DMS79 (cell line): ENCODE measurements around the gene HES7.

Experiments used
- DNase-seq: peaks from one replicate; lab custom pipeline; 2025; lab: John Stamatoyannopoulos, UW

Gene HES7

DNA sequence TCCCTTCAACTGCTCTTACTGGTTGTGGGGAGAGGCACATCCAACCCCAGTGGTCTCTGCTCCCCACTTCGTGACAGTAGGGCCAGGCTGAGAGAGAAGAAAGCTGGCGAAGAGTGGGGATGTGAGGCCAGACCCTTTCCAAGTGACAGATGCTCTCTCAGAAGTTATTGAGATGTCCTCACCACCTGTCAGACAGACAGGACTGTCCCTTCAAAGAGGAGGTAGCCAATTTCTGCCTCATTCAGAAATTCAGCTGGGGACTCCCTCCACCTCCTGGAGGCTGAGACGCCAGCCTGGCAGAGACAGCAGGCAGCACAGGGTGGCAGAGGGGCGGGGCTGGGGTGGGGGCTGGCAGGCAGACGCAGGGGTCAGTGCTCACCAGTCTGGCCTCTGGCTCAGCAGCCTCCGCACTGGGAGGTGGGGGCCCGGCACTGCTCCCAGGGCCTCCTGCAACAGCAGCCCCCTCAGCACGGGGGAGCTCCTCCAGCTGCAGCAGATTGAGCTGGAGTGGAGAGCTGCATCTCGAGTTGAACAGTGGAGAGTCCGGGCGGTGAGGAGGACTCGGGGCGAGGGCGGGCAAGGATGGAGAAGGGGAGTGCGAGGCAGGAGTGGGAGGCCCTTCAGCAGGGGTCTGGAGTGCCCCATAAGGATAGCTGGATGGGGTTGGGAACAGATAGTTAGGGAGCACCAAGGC, 19.1 kb upstream of the HES7 start:
- no peak for DNase-seq

DNA sequence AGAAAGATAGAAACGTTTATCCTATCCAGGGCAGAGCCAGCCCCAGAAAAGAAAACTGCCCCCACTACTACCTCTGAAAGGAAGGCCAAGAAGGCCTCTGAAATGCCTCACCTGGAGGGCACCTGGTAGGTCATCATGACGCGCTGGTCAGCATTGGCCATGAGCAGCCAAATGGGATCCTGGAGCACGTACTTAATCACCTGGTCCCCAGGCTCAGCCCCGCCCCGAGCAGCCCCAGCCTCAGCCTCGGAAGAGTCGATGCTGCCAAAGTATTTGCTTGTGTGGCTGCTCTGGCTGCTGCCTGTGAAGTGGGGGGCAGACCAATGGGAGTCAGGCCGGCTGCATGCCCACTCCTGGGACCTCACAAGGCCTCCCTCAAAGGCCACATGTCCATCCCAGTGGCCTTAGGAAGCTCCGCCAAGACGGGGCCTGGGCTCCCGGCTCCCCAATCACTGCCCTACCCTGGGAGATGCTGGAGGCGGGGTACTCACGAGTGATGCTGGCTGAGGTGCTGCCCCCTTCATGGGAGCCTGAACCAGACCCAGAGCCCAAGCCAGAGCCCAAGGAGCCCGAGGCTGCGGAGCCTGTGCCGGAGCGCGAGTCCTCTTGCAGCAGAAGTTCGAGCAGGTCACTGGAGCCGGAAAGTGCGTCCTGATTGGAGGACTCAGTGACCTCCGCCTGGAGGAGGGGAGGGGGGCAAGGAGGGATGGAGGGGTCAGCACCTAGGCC, 18.4 kb upstream of the HES7 start:
- no peak for DNase-seq

DNA sequence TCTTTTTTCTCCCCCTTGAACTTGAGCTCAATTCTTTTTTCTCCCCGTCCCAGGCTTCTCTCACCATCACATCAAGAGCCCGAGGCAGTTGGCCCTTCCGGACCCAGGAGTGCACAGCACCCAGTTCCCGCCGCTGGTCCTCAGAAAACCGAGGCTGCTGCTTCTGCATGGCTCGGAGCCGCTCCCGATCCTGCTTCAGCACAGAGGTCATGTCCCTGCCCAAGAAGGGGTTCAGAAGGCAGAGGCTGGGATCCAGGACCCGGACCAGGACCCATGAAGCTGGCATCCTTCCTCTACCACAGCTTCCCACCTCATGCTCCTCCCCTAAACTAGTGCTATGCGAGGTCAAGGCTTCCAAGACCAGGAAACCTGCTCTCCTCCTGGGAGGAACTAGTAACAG, 17.8 kb upstream of the HES7 start:
- no peak for DNase-seq

DNA sequence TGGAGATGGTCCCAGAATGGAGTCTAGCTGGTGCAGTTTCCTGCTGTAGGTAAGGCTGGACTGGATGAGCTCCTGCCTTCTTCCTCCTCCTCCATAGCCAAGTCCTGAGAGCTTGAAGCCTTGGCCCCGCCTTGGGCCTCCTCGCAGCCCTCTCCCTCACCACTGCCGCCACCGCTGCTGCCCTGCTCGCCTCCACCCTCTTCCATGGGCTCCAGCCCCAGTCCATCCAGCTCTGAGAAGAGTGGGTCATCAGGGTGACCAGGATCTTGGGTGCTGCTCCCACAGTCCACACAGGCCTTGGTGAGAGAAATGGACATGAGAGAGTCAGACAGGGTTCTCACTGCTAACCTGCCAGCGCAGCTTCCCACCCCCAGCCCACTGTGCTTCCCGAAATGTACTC, 17.1 kb upstream of the HES7 start:
- no peak for DNase-seq

DNA sequence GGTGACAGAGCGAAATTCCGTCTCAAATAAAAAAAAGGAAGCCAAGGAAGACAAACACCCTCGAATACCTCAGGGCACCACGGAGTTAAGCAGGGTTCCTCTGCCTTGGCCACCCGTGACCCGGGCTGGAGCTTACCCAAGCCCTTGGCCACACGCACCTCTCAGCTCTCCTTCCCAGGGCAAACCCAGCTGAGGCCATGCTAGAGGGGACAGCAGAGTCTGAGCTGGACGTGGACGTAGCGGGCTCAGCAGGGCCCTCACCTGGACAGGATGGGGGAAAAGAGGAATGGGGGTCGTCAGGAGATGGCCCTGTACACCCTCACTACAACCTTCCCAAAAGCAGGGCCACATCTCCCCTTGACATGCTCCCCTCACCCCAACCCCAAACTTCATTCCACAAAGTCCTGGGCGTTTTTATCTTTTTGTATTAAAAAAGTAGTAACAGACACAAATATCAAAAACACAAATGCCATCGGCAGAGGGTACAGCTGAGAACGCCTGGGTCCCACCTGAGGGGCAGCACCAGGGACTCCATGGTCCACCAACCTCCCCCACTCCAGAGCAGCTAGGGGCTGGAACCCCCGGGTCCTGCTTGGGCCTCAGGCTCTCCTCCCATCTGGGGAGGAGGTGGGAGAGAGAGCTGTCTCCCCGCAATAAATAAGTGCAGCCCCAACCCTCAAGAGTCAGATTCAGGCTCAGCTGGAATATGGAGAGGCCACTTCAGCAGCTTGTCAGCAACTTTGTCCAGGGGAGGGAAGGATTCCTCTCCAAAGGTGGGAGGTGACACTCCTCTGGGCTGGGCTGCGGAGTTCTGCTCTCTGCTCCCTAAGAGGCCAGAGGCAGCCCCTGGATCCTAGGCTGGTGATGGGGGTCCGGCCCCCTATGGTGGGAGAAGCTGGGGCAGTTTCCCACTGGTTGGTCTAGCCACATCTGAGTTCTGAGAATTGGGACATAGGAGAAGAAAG, 16.4 kb upstream of the HES7 start:
- DNase-seq: no peak

DNA sequence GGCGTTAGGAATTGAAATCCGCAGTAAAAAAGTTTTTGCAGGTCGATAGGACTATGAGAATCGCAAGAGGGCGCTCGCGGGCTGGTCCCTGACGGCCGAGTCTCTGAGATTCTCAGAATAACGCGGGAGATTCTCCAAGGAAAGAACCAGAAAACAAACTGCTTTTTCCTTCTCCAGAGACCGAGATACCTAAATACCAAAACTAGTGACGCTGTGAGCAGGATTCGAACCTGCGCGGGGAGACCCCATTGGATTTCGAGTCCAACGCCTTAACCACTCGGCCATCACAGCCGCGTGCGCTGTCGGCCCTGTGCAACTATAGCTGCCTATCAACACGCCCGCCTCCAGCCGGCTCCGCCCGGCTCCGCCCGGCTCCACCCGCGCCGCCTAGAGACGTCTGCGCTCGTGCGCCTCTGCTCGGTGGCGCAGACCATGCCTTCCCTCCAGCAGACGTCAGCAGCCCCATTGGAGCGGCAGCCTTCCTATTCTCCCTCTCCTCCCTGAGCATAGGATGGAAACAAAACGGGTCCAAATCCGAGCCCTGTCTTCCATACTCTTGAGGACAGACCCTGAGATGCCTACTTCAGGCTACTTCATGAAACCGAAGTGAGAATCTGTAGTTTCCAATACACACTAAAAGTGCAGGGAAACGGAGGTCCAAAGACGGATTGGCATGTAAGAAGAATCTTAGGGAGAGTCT, 14.9 kb upstream of the HES7 start:
- peak; percentile 91 for DNase-seq

DNA sequence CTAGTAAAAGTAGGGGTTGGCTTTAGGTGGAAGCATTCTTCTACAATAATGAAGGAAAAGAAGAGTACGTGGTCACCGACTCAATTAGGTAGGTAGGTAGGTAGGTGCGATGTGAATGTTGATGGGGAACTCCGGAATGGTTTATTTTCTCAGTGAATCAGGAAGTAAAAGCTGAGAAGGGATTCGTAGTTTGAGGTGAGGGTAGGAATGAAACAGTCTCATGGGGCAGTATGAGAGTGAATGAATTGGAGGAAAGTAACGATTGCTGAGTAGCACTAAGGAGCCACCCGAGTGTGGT, 14.4 kb upstream of the HES7 start:
- no peak for DNase-seq

DNA sequence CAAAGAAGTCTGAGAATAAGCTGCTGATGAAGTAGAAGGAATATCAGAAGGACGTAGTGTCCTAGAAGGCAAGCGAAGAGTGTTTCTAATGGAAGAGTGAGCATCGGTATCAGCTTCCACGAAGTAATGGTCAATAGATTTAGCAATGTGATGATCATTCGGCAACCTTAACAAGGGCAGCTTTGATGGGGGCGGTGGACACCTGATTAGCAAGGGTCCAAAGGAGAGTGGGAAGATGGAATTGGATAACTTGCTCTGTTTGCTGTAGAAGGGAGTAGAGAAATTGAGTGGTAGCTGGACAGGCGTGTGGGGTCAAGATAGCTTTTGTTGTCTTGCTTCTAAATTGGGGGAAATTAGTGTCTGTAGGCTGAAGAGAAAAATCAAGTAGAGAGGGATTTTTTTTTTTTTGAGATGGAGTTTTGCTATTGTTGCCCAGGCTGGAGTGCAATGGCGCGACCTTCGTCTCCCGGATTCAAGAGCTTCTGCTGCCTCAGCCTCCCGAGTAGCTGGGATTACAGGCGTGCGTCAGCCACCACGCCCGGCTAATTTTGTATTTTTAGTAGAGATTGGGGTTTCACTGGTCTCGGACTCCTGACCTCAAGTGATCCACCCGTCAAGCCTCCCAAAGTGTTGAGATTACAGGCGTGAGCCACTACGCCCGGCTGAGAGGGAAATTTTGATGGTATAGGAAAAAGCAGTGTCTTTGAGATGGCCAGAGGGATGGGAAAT, 13.9 kb upstream of the HES7 start:
- no peak for DNase-seq

DNA sequence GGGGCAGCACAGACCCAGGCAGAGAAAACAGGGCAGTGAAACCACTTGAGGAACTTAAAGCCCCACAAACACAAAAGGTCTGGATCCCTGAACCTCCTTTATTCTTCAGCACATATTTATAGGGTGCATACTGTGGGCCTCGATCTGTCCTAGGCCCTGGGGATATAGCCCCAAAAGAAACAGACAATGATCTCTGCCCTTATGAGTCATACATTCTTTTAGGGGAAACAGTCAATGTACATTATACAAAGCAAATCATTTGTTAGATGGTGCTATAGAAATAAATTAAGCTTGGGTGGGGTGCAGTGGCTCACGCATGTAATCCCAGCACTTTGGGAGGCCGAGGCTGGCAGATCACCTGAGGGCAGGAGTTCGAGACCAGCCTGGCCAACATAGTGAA, 10.0 kb upstream of the HES7 start:
- DNase-seq: no peak

DNA sequence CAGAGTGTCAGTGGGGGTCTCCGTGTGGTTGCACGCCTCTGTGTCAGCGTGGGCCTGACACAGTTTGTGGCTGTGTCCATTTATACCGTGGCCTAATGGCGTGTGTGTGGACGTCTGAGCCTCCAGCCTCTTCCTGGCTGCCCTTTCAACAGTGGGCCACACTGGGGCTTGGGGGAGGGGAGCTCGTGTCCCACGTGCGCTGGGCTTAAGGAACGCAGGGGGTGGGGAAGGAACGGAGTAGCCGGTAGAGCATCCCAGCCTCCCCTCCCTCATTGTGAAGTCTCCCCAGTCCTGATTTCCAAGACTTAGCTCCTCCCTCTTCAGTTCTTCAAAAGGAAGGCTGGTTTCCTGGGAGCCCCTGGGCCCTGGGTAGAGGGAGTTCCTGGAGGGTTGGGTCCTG, 9.5 kb upstream of the HES7 start:
- no peak for DNase-seq

DNA sequence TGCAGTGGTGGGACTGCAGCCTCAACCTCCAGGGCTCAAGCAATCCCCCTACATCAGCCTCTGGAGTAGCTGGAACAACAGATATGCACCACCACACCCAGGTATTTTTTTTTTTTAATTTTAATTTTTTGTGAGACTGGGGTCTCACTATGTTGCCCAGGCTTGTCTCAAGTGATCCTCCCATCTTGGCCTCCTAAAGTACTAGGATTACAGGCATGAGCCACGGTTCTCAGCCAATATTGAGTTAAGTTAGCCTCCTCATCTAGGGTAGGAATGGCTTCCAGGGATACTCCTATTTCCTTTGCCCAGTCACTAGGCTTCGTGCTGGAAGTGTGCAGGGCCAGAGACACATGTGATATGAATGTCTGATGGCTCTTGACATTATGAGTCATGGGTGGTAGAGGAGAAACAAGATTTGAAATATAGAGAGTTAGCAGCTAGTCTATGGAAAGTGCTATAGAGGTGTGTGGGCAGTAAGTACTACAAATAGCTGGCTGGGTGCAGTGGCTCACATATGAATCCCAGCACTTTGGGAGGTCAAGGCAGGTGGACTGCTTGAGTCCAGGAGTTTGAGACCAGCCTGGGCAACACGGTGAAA, 8.0 kb upstream of the HES7 start:
- DNase-seq: no peak

DNA sequence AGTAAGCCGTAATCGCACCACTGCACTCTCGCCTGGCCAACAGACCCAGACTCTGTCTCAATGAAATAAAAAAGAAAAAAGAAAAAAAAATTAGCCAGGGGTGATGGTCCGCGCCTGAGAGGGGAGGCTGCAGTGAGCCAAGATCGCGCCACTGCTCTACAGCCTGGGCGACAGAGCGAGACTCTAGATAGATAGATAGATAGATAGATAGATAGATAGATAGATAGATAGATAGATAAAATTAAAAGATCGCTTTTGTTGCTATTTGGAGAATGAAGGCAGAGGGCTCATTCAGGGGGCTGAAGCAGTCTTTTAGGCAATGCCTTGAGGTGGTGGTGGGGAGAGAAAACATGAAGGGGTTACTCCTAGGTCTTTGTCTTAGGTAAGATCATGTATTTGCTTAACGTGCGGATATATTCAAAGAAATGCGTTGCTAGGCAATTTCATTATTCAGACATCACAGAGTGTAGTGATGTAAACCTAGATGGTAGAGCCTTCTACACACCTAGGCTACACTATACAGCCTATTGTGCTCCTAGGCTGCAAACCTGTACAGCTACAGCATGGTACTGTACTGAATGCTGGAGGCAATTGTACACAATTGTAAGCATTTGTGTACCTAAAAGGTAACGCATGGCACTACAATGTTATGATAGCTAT, 4.3 kb upstream of the HES7 start:
- no peak for DNase-seq

DNA sequence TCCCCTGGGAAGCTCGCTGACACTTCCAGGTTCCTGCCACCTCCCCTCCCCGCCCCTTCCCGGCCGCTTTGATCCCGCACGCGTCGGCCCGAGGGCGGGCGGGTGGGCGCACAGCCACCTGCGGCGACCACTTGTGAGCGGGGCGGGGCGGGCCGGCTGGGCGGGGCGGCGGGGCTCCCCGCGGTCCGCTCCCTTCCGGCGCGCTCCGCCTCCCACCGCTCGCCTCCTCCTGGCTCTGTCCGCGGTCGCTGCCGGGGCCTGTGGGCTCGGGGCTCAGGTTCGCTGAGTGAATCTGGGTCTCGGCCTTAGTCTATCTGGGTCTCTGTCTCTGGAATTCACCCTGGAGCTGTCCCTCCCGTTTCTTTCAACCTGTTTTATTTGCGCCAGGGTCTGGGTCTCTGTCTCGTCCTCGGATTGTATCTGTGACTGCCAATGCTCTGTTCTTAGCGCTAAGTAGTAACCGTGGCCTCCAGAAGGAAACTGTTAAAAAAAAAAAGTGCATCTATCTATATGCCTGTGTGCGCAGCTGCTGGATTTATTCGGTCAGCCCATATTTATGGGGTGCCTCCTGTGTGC, 2.7 kb upstream of the HES7 start:
- no peak for DNase-seq

DNA sequence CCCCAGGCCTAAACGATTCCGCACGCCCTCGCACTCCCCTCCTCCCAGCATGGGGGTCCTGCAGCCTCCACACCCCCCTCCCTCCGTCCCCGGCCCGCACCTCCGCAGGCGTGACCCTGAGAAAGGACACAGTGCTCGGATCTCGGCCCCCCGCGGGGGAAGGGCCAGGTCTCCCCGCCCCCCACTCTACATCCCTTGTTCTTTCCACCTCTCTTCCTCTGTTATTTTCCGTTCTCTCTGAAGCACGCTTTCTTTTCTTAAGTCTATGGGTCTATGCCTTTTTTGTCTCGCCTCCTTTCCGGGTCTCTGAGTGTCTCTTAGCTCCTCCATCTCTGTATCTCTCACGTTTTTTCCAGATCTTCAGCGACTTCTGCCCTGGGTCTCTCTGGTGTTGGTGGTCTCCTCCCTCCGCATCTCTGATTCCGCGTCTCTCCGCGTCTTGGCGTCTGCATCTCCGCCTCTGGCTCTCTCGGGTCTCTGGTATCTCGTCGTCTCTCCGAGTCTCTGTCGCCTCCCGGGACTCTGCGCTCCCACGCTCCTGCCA, 2.1 kb upstream of the HES7 start:
- DNase-seq: peak; percentile 13

DNA sequence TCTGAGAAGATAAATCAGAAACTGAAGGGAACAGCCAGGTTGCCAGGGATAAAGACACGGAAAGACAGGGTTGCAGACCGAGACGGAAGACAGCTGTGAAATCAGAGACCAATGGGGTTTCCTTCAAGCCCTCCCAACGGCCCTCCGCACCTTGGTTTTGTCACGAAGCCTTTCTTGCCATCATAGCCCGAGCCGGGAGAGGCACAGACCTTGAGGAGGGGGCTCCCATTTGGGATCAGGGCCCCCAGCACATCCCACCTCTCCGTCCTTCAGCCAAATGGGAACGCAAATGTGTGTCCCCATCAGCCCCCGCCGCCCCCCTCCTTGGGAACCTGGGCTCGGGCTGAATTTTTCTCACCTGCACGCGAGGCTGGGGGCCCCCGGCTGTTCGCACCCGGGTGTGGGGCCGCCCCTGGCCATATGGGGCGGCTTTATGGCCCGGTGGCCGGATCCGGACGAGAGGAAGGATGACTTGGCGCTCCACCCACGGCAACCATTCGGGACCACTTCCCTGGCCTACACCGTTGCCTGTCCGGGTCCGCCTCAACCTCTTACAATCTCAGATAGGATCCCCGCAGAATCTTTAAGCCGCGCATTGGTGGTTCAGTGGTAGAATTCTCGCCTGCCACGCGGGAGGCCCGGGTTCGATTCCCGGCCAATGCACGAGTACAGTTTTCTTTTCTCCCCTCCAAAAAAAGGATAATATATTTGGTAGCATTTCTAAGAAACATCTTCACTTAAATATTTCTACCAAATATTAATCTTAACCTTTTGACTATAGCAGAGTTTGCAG, 1.4 kb upstream of the HES7 start:
- DNase-seq: peak; percentile 51

DNA sequence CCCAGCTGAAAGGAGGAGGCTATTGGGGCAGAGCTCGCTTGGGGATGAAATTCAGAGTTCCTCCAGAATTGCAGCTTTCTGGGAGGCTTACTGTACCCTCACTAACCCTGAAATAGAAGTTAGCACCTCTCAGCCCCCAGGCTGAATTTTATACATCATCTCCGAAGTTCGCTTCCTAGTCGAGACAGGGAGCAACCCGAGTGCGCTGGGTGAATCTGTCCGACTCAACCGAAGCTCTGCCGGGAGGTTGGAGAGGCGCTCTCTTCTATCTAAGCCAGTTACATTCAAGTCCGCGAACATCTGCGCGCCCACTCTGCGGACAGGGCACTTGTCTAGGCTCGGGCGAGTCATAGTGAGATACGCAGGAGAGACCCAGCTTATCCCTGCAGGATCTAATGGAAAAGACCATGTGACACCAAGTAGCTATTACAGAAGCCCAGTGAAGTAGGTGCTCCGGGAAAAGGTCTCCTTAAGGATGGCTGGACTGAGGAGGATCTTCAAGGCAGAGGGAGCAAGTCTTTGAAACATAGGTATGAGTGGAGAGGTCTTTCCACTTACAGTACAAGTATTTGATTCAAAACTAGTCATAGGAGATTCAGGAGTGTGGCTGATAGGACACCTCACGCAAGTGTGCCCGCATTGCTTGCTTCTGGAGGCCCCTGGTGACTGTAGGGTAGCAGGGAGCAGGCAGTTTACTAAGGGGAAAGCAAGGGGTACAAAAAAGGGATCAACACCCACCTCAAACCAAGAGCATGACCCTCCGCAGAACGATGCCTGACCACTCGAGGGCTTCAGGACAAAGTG, 646 bp upstream of the HES7 start:
- DNase-seq: no peak

DNA sequence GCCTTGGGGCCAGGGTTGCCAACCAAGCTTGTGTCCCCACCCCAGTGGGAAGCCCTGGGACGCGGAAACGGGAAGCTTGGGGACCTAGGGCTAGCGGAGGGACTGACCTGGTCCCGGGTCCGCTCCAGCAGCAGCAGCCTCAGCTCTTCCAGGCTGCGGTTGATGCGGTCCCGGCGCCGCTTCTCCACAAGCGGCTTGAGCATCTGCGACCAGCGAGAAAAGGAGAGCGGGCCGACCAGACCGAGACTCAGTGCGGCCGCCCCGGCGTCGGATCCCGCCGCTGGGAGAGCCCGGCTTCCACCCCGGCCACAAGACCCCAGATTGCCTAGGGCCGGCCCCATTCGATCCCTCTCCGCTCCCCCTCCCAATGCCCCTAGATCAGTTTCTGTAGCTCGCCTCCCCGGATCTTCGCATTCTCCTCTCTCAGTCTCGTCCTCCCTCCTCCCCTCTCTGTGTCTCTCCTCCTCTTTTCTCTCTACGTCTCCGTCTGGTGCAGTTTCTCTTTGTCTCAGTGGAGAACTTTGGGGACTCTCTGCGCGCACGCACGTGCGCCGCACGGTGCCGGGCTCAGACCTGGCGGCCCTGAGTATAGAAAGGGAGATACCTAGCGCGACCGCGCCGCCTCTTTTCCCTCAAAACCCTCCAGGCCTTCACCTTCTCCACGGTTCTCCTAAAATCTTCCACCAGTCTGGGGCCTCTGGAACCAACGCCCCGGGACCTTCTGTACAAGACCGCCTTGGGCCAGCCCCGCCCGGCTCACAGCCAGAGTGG, 797 bp downstream of the HES7 start:
- no peak for DNase-seq
